Skeletal muscle cell (primary cell): ENCODE data around the gene SLC39A7.

Experiments used
- DNase-seq: peaks from one replicate; pipeline ENCODE4 v3.0.0-alpha.2; 2010; ENCODE audit warnings: low read depth
- H3K4me3 ChIP-seq: 2 replicates; pipeline ENCODE4 v1.5.1; 2011; ENCODE audit warnings: low read depth, mild to moderate bottlenecking, control low read depth, low read length, moderate library complexity

The SLC39A7 gene, protein sequence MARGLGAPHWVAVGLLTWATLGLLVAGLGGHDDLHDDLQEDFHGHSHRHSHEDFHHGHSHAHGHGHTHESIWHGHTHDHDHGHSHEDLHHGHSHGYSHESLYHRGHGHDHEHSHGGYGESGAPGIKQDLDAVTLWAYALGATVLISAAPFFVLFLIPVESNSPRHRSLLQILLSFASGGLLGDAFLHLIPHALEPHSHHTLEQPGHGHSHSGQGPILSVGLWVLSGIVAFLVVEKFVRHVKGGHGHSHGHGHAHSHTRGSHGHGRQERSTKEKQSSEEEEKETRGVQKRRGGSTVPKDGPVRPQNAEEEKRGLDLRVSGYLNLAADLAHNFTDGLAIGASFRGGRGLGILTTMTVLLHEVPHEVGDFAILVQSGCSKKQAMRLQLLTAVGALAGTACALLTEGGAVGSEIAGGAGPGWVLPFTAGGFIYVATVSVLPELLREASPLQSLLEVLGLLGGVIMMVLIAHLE

DNA sequence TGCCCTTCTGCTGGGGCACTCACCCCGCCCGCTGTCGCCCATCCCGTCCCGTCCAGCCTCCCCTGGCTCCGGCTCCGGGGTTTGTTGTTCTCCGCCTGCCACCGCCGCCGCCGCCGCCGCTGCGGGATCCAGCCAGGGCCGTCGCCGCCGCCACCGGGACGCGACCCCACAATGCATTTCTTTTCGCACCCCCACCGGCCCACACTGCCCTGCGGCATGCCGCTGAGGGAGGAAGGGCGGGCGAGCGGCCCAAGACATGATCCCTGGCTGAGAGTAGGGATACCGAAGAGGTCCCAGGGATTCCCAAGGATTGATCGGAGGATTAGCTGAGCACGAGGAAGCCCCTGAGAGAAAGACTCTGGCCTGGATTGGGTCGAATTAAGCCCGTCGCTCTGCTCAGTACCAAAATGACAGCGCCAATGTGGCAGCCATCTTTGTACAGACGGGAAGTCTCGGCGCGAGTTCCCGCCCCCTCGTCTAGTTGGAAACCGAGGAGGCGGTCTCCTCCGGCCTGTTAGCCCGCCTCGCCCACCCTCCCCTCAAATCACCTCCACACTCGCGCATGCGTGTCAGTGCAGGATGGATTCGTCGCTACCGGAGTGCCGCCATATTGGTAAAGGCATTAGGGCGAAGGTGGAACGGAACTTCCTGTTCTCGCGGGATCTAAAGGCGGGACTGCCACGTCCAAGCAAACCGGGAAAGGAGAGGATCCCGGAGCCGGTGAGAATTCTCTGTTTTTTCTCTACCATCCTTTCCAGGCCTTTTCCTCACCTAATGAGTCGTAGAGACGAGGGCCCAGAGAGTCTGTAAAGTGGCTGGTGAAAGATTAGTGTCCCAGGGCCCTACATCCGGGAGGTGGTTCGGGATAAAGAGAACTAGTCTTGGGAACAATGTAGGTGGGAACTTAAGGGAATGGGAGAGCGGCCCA, at the start of gene SLC39A7, which contains the start of gene RXRB:
Gene SLC39A7 (plus strand): TSS at position 649 of the 928 bp plus-strand sequence. CDS start 379 bp downstream, outside the sequence.
Gene RXRB (minus strand): TSS at position 447 of the 928 bp plus-strand sequence. CDS start 189 bp downstream, at position 258.
- DNase-seq: peak; percentile 97
- peak within 1 kb of the TSS; percentile 95 for H3K4me3 ChIP-seq

DNA sequence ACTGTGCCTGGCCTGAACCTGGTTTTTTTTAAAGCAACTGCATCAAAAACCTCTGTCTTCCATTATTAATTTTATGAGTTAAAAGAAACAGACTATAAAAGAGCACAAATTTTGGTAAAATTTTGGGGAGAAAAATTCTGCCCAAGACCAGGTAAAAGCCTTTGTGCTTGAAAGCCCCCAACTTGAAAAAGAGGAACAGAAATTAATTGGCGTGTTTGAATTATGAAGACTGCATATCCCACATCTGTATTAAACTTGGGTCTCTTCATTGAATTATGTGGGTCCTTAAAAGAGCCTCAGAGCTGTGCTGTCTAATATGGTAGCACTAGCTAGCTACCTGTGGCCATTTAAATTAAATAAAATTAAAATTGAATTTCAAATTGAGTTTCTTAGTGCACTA, 49.6 kb upstream of the SLC39A7 start:
- no peak for DNase-seq
- no peak overlapping the region for H3K4me3 ChIP-seq

DNA sequence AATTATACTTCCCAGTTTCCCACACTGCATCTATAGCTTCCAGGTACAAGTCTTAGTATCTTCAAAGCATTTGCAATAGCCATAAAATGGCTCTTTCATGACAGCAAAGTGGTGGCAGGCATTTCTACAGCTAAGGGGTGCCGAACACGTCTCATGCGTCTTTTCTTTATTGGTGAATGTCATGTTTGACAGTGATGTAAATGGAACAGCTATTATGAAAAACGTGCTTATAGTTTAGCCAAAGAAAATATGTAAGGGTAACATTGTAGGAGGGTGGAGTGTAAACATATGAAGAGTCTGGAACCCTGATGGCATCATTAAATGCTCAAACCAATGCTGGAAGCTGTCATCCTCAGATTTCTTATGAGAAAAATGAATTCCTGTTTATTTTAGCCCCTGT, 46.3 kb upstream of the SLC39A7 start:
- H3K4me3 ChIP-seq: no peak overlapping the region
- DNase-seq: no peak

DNA sequence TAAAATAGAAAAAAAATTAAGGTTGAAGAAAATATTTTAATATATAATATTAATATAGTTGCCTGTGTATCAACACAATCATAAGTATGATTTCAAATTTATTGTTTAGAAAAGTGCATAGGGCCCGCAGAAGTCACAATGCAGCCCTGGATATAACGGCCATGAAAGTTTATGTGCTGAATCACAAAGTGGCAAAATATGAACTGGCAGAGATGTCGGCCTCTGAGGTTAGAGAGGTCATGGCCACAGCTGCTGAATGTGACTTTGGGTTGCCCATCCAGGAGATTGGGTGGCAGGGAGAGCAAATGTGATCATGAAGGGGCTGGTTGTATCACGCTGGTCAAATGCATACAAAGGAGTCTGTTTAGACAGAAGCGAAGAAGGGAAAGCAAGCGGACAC, 44.1 kb upstream of the SLC39A7 start:
- H3K4me3 ChIP-seq: no peak overlapping the region
- DNase-seq: no peak

DNA sequence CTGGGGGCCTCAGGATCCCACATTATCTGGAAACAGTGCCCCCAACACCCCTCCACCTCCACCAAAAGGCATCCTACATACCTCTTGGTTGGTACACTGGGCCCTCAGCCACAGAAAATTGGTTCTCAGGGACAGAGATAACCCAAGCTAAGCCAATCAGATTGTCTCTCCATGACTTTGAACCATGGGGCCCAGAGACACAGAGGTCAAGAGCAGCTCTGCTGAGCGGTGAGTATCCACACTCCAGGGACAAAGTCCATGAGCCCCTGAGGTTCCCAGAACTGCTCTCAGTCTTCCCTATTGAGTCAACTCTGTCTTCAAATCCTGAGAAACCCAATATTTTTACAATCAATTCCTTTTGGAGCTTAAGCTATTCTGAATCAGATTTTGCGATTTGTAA, 43.7 kb upstream of the SLC39A7 start:
- DNase-seq: no peak
- no peak overlapping the region for H3K4me3 ChIP-seq

DNA sequence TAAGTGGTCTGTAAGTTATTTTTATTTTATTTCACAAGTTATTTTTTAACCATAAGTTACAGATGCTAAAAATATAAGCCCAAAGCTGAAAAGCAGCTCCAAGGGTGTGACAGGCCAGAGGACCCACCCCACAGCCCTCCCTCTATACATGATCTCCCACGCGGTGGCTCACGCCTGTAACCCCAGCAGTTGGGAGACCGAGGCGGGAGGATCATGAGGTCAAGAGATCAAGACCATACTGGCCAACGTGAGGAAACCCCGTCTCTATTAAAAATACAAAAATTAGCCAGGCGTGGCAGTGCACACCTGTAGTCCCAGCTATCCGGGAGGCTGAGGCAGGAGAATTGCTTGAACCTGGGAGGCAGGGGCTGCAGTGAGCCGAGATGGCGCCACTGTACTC, 40.6 kb upstream of the SLC39A7 start:
- no peak for DNase-seq

DNA sequence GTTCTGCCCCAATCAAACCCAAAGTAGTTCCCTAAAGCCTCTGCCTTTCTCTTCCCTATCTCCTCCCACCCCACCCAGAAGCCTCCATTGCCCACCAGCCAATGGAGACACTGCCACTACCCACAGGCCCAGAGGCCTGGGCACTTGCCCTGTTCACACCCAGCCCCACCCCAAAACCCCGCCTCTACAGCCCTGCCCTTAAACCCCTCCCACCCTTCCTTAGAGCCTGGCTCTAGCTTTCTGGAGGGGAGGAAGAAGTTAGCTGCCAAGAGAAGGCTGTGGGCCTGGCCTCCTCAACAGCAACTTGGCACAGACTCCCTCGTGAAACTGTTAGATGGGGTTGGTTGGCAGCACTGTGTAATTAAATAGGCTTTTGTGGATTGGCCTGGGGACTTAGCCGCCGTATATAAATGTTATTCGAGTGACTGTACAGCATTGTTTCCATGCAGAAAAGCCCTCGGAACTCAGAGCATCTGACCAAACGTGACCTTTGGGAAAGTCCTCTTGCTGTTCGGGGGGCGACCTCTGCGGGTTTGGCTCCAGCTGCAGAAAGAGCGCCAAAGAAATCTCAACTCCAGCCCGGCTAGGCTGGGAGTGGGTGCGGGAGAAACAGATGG, 39.8 kb upstream of the SLC39A7 start:
- H3K4me3 ChIP-seq: no peak overlapping the region
- peak; percentile 41 for DNase-seq

More for the DNA sequence above, 40.6 kb upstream of the SLC39A7 start:
- no peak overlapping the region for H3K4me3 ChIP-seq

DNA sequence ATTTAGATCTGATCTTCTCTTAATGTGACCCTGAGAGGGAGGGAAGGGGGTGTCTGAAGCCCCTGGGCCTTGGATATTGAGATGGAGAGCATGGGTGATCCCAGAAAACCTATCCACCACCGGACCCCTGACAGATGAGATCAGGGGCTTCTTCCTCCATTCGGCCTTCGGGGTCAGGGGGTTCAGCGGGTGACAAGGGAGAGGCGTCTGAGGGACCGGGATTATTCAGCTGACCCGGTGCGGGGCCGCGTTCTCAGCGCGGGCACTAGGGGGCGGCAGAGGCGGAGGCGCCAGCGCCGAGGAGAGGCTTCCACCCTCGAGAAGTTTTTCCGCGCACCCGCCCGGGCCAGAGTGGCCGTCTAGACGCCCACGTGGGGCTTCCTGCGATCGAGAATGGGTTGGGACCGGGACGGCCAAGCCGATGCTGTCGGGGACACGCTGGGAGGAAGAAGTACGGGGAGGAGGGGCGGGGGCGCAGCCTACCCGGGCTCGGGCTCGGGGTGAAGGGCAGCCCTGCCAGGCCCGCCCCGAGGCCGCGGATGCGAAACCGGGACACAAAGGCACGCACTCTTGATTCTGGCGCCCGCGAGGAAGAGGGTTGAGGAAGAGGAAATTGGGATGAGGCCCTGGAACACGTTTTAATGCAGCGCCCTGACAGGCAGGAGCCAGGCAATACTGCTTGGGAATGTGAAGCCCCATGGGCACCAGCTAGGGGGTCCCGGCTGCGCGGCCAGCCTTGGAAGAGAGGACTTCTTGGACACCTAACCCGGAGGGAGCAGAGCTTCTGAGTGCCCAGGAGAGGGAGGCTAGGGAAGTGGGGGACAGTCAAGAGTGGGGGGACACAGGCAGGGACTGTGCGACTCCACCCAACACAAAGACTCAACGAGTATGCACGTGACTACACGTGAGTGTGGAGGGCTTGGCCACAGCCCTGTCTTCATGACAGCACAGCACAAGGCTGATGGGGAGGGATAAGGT, 39.0 kb upstream of the SLC39A7 start:
- no peak for DNase-seq
- H3K4me3 ChIP-seq: peak overlapping the region; percentile 47

DNA sequence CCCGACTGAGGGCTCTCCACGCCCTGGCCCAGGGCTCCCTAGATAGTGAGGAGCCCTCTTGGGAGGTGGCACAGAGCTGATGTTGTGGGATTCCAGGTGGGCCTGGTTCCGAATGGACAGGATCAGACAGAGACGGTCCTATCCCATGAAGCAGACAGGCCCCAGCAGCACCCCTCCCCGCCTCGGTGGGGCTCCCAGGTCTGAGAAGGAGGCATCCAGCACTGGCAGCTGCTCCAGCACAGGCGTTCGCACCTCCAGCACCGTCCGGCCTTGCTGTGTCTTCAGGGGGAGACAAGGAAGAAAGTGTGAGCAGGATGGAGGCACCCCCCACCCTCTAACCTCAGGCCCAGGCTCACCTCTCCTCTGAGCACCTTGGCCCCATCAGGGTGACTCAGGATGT, 37.1 kb upstream of the SLC39A7 start:
- no peak for DNase-seq
- H3K4me3 ChIP-seq: no peak overlapping the region

DNA sequence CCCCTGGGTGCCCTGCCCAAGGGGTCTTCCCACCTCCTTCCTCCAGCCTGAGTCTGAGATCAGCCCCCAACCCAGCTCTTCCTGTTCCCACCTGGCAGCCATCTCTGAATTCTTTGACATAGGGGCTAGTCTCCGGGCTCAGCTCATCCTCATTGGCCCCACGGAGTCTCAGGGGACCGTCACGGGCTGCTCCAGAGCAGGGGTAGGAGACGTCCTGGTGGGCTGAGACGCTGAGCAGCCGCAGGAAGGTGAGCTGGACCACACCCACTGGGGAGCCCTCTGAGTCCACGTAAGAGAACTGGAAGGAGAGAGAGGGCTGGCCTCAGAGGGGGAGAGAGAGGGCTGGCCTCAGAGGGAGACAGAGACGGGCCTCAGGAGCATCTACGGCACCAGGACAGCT, 36.5 kb upstream of the SLC39A7 start:
- no peak for DNase-seq

DNA sequence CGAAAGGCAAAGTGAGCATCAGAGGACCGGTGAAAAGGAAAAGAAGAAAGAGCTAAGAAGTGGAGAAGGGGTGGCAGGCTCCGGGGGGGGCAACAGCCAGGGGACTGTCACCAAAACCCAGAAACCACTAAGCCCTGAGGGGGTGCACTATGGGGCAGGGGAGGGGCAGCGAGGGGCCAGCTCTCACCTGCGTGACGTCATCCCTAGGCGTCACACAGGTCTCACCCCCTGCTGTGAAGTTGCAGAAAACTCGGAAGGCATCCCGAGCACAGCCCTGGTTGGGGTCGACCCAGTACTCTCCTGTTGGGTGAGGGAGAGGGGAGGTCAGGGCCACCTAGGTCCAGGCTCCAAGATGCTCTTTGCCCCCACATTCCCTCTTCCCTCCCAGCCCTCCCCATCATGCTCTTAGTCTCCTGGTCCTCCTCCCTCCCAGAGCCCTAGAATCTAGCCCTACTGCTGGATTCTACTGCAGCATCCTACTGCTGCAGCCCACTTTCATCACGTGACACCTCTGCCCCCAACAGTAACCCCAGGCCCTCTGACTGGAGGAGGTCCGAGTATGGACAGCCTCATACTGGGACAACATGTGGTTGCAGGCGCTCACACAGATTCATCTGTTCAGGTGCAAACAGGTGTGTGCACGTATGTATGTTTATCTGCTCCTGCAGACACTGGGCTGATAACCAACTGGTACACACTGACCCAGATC, 35.8 kb upstream of the SLC39A7 start:
- no peak overlapping the region for H3K4me3 ChIP-seq
- DNase-seq: no peak

More for the DNA sequence above, 36.5 kb upstream of the SLC39A7 start:
- no peak overlapping the region for H3K4me3 ChIP-seq

DNA sequence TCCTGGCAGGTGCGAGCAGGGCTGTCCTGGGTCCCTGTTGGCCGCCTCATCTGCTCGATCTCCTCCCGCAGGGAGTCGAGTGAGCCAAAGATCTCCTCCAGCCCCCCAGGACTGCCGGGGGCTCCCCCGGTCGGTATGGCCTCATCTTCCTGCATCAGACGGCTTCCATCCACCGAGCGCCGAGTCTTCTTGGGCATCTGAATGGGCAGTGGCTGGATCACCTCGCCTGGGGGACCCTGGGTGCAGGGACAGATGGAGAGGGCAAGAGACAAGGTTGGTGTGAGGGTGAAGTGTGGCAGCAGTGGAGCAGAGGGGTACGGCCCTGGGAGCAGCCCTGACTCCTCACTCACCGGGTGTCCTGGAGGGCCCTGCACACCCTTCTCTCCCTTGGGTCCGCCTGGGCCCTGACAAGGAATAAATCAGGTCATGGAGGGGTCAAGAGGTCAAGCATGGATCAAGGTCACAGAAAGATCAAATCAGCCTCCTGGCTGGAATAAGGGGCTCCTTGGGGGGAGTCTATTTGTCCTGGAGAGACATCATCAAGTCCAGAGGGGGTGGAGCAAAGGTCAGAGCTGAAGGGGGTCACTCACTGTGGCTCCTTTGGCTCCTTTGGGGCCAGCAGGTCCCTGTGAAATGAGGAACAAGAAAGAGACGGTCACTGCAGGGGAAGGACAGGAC, 34.9 kb upstream of the SLC39A7 start:
- no peak for DNase-seq
- no peak overlapping the region for H3K4me3 ChIP-seq

DNA sequence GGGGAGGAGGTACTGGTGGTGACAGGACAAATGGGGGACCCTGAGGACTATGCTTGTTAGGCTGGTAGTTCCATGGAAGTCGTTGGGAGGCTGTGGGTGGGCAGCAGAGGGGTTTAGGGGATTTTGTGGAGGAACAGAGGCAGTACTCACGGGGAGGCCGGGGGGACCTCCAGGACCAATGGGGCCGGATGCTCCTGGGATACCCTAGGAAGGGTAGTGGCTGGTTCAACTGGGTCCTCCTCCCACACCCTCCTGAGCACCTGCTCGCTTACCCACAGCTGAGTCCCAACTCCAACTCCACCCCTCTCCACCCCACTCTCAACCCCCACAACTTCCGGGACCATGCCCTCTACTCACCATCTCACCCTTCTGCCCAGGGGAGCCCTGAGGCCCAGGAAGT, 34.3 kb upstream of the SLC39A7 start:
- DNase-seq: no peak
- no peak overlapping the region for H3K4me3 ChIP-seq

DNA sequence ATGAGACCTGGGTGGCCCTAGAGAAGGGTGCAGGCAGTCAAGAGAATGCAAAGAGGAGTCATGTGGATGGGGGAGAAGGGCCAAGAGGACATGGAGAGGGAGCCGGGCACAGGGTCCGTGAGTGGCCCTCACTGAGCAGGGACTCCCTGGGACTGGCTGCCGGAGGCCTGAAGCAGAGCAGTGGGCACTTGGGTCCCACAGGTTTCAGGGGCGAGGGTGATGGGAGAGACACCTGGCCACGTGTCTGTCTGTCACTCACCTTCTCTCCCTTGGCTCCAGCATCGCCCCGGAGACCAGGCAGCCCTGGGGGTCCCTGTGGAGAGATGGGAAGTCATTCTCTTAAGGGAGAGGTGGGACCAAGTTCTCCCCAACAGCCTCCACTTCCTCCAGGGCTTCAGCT, 33.9 kb upstream of the SLC39A7 start:
- DNase-seq: no peak
- H3K4me3 ChIP-seq: no peak overlapping the region

DNA sequence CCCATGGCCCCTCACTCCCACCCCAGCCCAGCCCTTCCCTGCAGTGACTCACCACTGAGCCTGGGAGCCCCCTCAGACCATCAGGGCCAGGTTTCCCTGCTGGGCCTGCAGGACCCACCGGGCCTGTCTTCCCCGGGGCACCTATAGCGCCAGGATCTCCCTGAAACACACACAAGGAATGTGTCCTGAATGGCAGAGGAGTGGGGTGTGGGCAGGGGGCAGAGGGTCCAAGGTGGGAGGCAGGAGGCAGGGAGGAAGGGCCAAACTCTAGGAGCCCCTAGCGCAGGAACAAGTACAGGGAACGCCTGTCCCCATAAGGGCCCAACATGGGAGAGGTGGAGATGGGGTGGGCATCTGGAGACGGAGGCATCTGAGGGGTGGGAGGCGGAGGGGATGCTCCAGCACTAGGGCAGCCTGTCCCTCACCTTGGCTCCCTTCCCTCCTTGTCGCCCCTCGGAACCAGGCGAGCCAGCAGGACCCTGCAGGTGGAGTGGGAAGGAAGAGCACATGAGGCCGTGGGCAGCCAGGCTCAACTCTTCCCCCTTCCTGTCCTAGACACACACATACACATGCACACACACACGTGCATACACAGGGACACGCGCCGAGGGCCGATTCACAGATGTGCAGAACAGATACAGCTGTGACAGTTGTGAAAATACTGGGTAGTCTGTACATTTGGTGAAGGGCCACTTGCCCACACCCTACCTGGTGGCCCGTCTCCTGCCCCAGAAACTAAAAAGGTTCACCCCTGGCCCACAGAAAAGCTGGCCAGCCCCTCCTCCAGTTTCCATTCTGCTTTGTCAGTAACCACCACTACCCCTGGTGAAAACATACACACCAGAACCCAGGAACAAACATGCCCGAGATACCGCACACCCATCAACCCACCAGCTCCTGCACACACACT, 33.0 kb upstream of the SLC39A7 start:
- no peak for DNase-seq
- H3K4me3 ChIP-seq: no peak overlapping the region

DNA sequence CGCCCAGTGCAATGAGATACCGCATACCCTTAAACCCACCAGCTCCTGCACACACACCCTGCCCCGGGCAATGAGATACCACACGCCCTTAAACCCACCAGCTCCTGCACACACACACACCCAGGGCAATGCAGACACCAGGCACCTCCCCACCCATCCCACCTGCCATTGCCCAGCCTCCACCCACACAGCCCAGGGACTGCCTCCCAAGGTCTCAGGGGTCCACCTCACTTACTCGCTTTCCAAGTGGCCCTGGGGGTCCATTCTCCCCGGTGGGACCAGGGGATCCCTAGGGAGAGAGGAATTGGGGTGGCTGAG, 32.4 kb upstream of the SLC39A7 start:
- no peak for DNase-seq
- no peak overlapping the region for H3K4me3 ChIP-seq

DNA sequence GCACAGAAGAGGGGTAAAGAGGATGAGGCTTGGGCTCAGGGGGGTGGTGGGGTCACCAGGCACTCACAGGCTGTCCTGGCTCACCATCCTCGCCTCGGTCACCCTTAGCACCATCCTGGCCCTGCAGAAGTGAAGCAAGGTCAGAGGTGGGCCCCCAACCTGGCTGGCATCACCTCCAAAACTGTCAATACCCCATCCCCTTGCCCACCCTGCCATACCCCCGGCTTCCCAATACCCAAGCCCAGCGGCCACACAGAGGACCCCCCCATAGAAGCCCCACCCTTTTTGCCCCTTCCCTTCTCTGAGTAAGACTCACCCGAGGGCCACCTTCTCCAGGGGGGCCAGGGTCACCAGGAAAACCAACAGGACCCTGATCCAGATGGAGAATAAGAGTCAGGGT, 32.0 kb upstream of the SLC39A7 start:
- no peak overlapping the region for H3K4me3 ChIP-seq
- no peak for DNase-seq
